GM12878 (cell line): ENCODE data around the gene TNKS1BP1. TPM values are rescaled to one million over a fixed set of nuclear protein-coding genes. Genes with fewer than 3 reads are reported as not detected.

ENCODE experiments used
- ATAC-seq: fragments of 200-7000 bp; cut with Tn5 transposase; 3 replicates; pipeline ENCODE4 v1.9.1; 2020; ENCODE audit warnings: mild to moderate bottlenecking, moderate library complexity
- BruUV-seq: library from RNA; stranded (reverse); fragments of 400-500 nt; replicated peaks from 2 replicates; lab custom pipeline; 2021; lab: Mats Ljungman, UMichigan
- CTCF ChIA-PET: fragments of 300-600 bp; sonication (Branson Sonifier 250); formaldehyde crosslinking; extraction: SDS; loops from one replicate; lab custom pipeline; 2021; ENCODE audit warnings: inconsistent platforms; lab: Yijun Ruan, JAX
- POLR2A ChIA-PET: fragments of 350-600 bp; formaldehyde crosslinking; extraction: SDS; loops from one replicate; lab custom pipeline; 2021; ENCODE audit warnings: inconsistent platforms; lab: Charles Lee
- RAD21 ChIA-PET: fragments of 300-600 bp; sonication (Branson Sonifier 250); formaldehyde crosslinking; loops from one replicate; lab custom pipeline; 2023; ENCODE audit warnings: antibody characterized with exemption; ENCODE audit not compliant: unreplicated experiment; lab: Charles Lee
- SMC1A ChIA-PET: fragments of 300-600 bp; sonication (Branson Sonifier 250); formaldehyde crosslinking; loops from one replicate; lab custom pipeline; 2023; ENCODE audit not compliant: unreplicated experiment, uncharacterized antibody; lab: Charles Lee
- DNase-seq: peaks from one replicate; pipeline ENCODE4 v3.0.0-alpha.2; 2011; ENCODE audit warnings: low read depth, low spot score
- FAIRE-seq: peaks from 3 replicates; lab custom pipeline; 2011; peaks lifted over from hg19 to GRCh38; lab: Jason Lieb, UNC
- H2AFZ ChIP-seq: 2 replicates; pipeline ENCODE4 v1.6.0; 2011; ENCODE audit warnings: low read depth, low read length, control low read depth; ENCODE audit not compliant: control insufficient read depth
- H3K27ac ChIP-seq: 2 replicates; pipeline ENCODE4 v1.5.1; 2011; ENCODE audit warnings: control low read depth; ENCODE audit not compliant: control insufficient read depth, insufficient read depth
- H3K27me3 ChIP-seq, 2 experiments: replicated peaks in 1 of 2; 2 replicates each; pipeline versions ENCODE4 v1.6.0 to v1.6.1; 2011; ENCODE audit warnings: low read length in 1 of 2; ENCODE audit not compliant: control insufficient read depth in 2 of 2, insufficient read depth in 2 of 2
- H3K36me3 ChIP-seq, 2 experiments: 2 replicates each; pipeline ENCODE4 v1.5.1; 2011; ENCODE audit warnings: low read length in 1 of 2; ENCODE audit not compliant: control insufficient read depth in 2 of 2, insufficient read depth in 2 of 2
- H3K4me1 ChIP-seq: 2 replicates; pipeline ENCODE4 v1.6.1; 2011; ENCODE audit warnings: mild to moderate bottlenecking, low read length, moderate library complexity, mixed read lengths; ENCODE audit not compliant: control insufficient read depth, insufficient read depth
- H3K4me2 ChIP-seq: 2 replicates; pipeline ENCODE4 v1.6.0; 2011; ENCODE audit warnings: control low read depth; ENCODE audit not compliant: control insufficient read depth, insufficient read depth
- H3K4me3 ChIP-seq: fragments of 200-600 bp; sonication (generic); 2 replicates; pipeline ENCODE4 v1.5.1; 2016
- H3K79me2 ChIP-seq: 2 replicates; pipeline ENCODE4 v1.6.0; 2011; ENCODE audit warnings: low read length; ENCODE audit not compliant: control insufficient read depth, insufficient read depth
- H3K9ac ChIP-seq: 2 replicates; pipeline ENCODE4 v1.8.0; 2011; ENCODE audit warnings: low read length, control low read depth, mixed read lengths; ENCODE audit not compliant: control insufficient read depth, insufficient read depth
- H3K9me3 ChIP-seq: replicated peaks from 3 replicates; pipeline ENCODE4 v1.5.1; 2011; ENCODE audit warnings: mild to moderate bottlenecking, low read length; ENCODE audit not compliant: control insufficient read depth, insufficient read depth
- H4K20me1 ChIP-seq: 2 replicates; pipeline ENCODE4 v1.6.0; 2011; ENCODE audit not compliant: control insufficient read depth, insufficient read depth
- CBX3 ChIP-seq: fragments of 200-600 bp; sonication (generic); IDR thresholded peaks from 2 replicates; pipeline ENCODE4 v1.6.1; 2016; ENCODE audit warnings: low read depth, borderline replicate concordance
- CTCF ChIP-seq, 3 experiments: IDR thresholded peaks in 2 of 3; conservative IDR thresholded peaks in 1 of 3; 2 replicates each; pipeline ENCODE4 v1.5.1; 2011; ENCODE audit warnings: low read depth in 3 of 3, low read length in 3 of 3, mild to moderate bottlenecking in 3 of 3, control low read depth in 2 of 3, moderate library complexity in 2 of 3, inconsistent platforms in 1 of 3, mixed read lengths in 1 of 3; ENCODE audit not compliant: control insufficient read depth in 2 of 3, insufficient read depth in 1 of 3; ENCODE audit errors: extremely low read depth in 1 of 3
- GATAD2B ChIP-seq: fragments of 450-650 bp; conservative IDR thresholded peaks from 2 replicates; pipeline ENCODE4 v1.6.1; 2017; ENCODE audit warnings: low read depth, mild to moderate bottlenecking, moderate library complexity
- IKZF1 ChIP-seq: fragments of 450-650 bp; conservative IDR thresholded peaks from 2 replicates; pipeline ENCODE4 v1.6.1; 2017; ENCODE audit warnings: antibody characterized with exemption, mild to moderate bottlenecking
- MYC ChIP-seq: IDR thresholded peaks from 2 replicates; pipeline ENCODE4 v1.6.1; 2011; ENCODE audit warnings: mild to moderate bottlenecking, low read length, moderate library complexity, inconsistent platforms; ENCODE audit not compliant: insufficient read depth, insufficient replicate concordance, insufficient read length, severe bottlenecking
- RAD21 ChIP-seq: IDR thresholded peaks from 2 replicates; pipeline ENCODE4 v1.6.1; 2011; ENCODE audit warnings: mild to moderate bottlenecking, low read depth, low read length, moderate library complexity; ENCODE audit not compliant: insufficient read depth
- SMC3 ChIP-seq: IDR thresholded peaks from 2 replicates; pipeline ENCODE4 v1.6.1; 2011; ENCODE audit warnings: low read length, improper control_type of control experiment, borderline replicate concordance
- SRF ChIP-seq, 2 experiments: IDR thresholded peaks; 2 replicates each; pipeline ENCODE4 v1.6.1; 2011; ENCODE audit warnings: low read depth in 2 of 2, low read length in 2 of 2, mild to moderate bottlenecking in 1 of 2, moderate library complexity in 1 of 2
- STAT1 ChIP-seq: fragments of 450-650 bp; conservative IDR thresholded peaks from 2 replicates; pipeline ENCODE4 v1.6.1; 2014; ENCODE audit warnings: antibody characterized with exemption, mild to moderate bottlenecking
- WGBS: methylation state at CpG from one replicate; pipeline ENCODE4 v1.1.6; 2016; ENCODE audit warnings: low lambda C conversion rate; ENCODE audit not compliant: insufficient replicate concordance, insufficient coverage; ENCODE audit errors: missing lambda C conversion rate; 5-methylcytosine and 5-hydroxymethylcytosine counted together
- in situ Hi-C: fragments of 300-500 bp; cut with MboI; formaldehyde crosslinking; loops from 9 replicates; pipeline ENCODE4 v1.14.3; 2018; ENCODE audit warnings: mixed read lengths
- intact Hi-C: fragments of 100-400 bp; cut with micrococcal nuclease; formaldehyde crosslinking; loops from one replicate; pipeline ENCODE4 v1.14.2; 2022; ENCODE audit not compliant: unreplicated experiment
- polyA plus RNA-seq, 11 experiments: library from polyadenylated mRNA; depleted of rRNA in 4 of 11; unstranded in 6 of 11; stranded (reverse) in 5 of 11; fragments of >200 nt; fragmentation: Nextera tagmentation in 4 of 11; fragmentation: Illumina TruSeq in 1 of 11; extraction: Ambion mirVana in 4 of 11; extraction: Trizol in 1 of 11; gene quantifications; 1 replicate in 1 of 11; 2 replicates in 10 of 11; pipeline versions ENCODE4 v1.2.1 to v1.2.3, GENCODE V29; 2011 to 2016; ENCODE audit warnings: inconsistent platforms in 2 of 11, missing spikeins in 2 of 11, low read depth in 1 of 11
- total RNA-seq, 4 experiments: library from RNA; depleted of rRNA in 3 of 4; stranded (reverse); fragments of >200 nt in 3 of 4; fragmentation: Illumina TruSeq in 1 of 4; extraction: Trizol in 1 of 4; gene quantifications; 2 replicates each; pipeline versions ENCODE4 v1.2.1 to v1.2.3, GENCODE V29; 2013 to 2021

TNKS1BP1 gene
- total and polyA plus RNA-seq, 10 of the 15 experiments (the other 5 are each of a cell fraction or from before 2014, with no cell fraction given): 0.26 to 15.8 (median 4.3) TPM

- Histone ChIP-seq H2AFZ (no peak overlapping the region), H3K4me2 (no peak overlapping the region), H3K27ac (no peak overlapping the region), H3K4me1 (no peaks in the 10 kb centered on the region), H4K20me1 (no peaks in the 10 kb centered on the region), H3K27me3 (peaks cover 0 to 5% of the 10 kb centered on the region in 2 experiments; a peak in 1 of 4 replicates), H3K9me3 (no peaks in the 10 kb centered on the region; the same call in 2 of the 3 replicates), H3K9ac (no peak overlapping the region), H3K36me3 (no peaks in the 10 kb centered on the region), H3K79me2 (no peaks in the 10 kb centered on the region), H3K4me3 (no peak overlapping the region)
- TF ChIP-seq IKZF1 (peak; percentile 27; the same call in 1 of the 2 replicates), GATAD2B (no peak), SMC3 (peak; percentile 45; the same call in 1 of the 2 replicates), STAT1 (no peak), CTCF (IDR thresholded peaks at IDR 0.05 in 2 of 3, conservative IDR thresholded peaks at IDR 0.05 in 1 of 3; ENCODE audit: control insufficient read depth in 2 of 3, extremely low read depth in 1 of 3, insufficient read depth in 1 of 3, low read depth in 3 of 3, low read length in 3 of 3) (peak; percentile 79 to 84 (median 83)), MYC (no peak), CBX3 (no peak), RAD21 (peak; percentile 64), SRF (IDR thresholded peaks at IDR 0.05; ENCODE audit: low read depth in 2 of 2, low read length in 2 of 2) (no peak)
- peak; percentile 95 for FAIRE-seq
- in situ Hi-C loops: no loop called here
- SMC1A ChIA-PET: interaction anchor here (0.6 kb wide), 1 partner anchor 407 kb away, joined by 3 read pairs; no protein-coding TSS in a partner anchor
- ATAC-seq: peak; percentile 90
- BruUV-seq: no TSS peak
- POLR2A ChIA-PET: no interaction called here
- intact Hi-C loops: no loop called here
- CTCF ChIA-PET: interaction anchor here (0.7 to 2.2 kb wide), 10 partner anchors 9 to 1354 kb away, joined by 3 to 16 read pairs (median 4); no protein-coding TSS in a partner anchor
- 10% methylated on average over 14 of the region's 14 CpGs for WGBS
- RAD21 ChIA-PET: interaction anchor here (2.1 kb wide), 1 partner anchor 29 kb away, joined by 5 read pairs; no protein-coding TSS in a partner anchor
- no peak for DNase-seq
Measured at GRCh38 chr11:57277845-57278720, 46.7 kb downstream of the TNKS1BP1 start.
